Upper lobe of left lung (tissue), 4 donors: ENCODE results near the gene ADCK2.

Experiments
- CTCF ChIP-seq, 6 experiments: fragments of 450-650 bp in 4 of 6; fragments of 200-600 bp in 2 of 6; sonication (generic) in 2 of 6; IDR thresholded peaks; one replicate each; pipeline ENCODE4 v1.5.1; 2016 to 2019; ENCODE audit warnings: antibody characterized with exemption in 6 of 6
- EP300 ChIP-seq, 4 donors: sonication (generic); formaldehyde crosslinking; IDR thresholded peaks; one replicate each; pipeline ENCODE4 v1.5.1; 2017; ENCODE audit warnings: antibody characterized with exemption in 4 of 4, control low read depth in 2 of 4
- POLR2A ChIP-seq, 4 donors: fragments of 450-650 bp; IDR thresholded peaks; one replicate each; pipeline ENCODE4 v1.5.1; 2016 to 2017; ENCODE audit warnings: antibody characterized with exemption in 4 of 4, mild to moderate bottlenecking in 2 of 4
- POLR2AphosphoS5 ChIP-seq, 2 donors: sonication (generic); formaldehyde crosslinking; IDR thresholded peaks; one replicate each; pipeline ENCODE4 v1.5.1; 2017; ENCODE audit warnings: antibody characterized with exemption in 2 of 2

GRCh38 chr7:140698477-140698876, 25.7 kb downstream of the ADCK2 start:
- TF ChIP-seq CTCF (IDR thresholded peaks at IDR 0.05) (no peak), POLR2A (IDR thresholded peaks at IDR 0.05) (no peak), EP300 (IDR thresholded peaks at IDR 0.05) (no peak), POLR2AphosphoS5 (IDR thresholded peaks at IDR 0.05) (no peak)
